NB4 (cell line): Measurements from ENCODE around the gene POLH.

Experiments used
- POLR2A ChIP-seq: IDR thresholded peaks from 2 replicates; pipeline ENCODE4 v1.6.1; 2011; ENCODE audit warnings: mild to moderate bottlenecking; ENCODE audit not compliant: insufficient read length; ENCODE audit errors: extremely low read depth
- TF ChIP-seq, protein P1 (sequence below): IDR thresholded peaks from one replicate; pipeline ENCODE4 v1.5.1; 2012; ENCODE audit warnings: low read depth, low read length

DNA sequence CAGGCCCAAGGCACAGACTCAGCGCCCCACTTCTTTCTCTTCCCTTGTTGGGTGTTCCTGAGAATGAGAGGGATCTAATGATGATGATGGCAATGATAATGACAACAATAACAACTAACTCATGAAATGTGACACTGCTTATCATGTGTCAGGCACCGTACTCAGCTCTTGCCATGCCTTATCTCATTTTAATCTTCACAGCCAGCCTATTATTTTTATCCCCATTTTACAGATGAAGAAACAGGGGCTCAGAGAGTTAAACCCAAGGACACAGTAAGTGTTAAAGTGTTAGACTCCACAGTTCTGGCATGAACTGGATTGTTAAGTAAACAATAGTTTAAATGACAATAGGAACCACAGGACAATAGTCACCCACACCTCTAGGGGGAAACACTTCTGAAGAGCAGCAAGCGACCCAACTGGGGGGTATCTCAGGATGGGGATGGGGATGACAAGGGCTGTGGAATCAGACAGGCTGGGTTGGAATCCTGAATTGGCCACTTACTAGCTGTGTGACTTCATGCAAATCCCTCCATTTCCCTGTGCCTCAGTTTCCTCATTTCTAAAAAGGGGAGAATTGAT, 81.3 kb downstream of the POLH start:
- TF ChIP-seq, protein P1, sequence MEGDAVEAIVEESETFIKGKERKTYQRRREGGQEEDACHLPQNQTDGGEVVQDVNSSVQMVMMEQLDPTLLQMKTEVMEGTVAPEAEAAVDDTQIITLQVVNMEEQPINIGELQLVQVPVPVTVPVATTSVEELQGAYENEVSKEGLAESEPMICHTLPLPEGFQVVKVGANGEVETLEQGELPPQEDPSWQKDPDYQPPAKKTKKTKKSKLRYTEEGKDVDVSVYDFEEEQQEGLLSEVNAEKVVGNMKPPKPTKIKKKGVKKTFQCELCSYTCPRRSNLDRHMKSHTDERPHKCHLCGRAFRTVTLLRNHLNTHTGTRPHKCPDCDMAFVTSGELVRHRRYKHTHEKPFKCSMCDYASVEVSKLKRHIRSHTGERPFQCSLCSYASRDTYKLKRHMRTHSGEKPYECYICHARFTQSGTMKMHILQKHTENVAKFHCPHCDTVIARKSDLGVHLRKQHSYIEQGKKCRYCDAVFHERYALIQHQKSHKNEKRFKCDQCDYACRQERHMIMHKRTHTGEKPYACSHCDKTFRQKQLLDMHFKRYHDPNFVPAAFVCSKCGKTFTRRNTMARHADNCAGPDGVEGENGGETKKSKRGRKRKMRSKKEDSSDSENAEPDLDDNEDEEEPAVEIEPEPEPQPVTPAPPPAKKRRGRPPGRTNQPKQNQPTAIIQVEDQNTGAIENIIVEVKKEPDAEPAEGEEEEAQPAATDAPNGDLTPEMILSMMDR, result no peak
- no peak for TF ChIP-seq POLR2A
